Transverse colon (tissue), 4 donors: ENCODE results near the gene SEMA3C. TPM values are rescaled to one million over a fixed set of nuclear protein-coding genes. Genes with fewer than 3 reads are reported as not detected.

Experiments
- DNase-seq: peaks from one replicate; pipeline ENCODE4 v3.0.0-alpha.2; 2019
- H3K27ac ChIP-seq, 4 donors: fragments of 200-600 bp; sonication (generic); 2 replicates each; pipeline ENCODE4 v1.5.1; 2016 to 2018; ENCODE audit warnings: inconsistent platforms in 4 of 4
- H3K27me3 ChIP-seq: fragments of 200-600 bp; sonication (generic); 2 replicates; pipeline ENCODE4 v1.5.1; 2017; ENCODE audit warnings: inconsistent platforms
- H3K36me3 ChIP-seq, 4 donors: fragments of 200-600 bp; sonication (generic); 2 replicates each; pipeline ENCODE4 v1.5.1; 2017 to 2019; ENCODE audit warnings: inconsistent platforms in 4 of 4
- H3K4me1 ChIP-seq, 4 donors: fragments of 200-600 bp; sonication (generic); 2 replicates each; pipeline ENCODE4 v1.5.1; 2017 to 2020; ENCODE audit warnings: inconsistent platforms in 4 of 4
- H3K4me3 ChIP-seq, 4 donors: fragments of 200-600 bp; sonication (generic); 1 replicate in 1 of 4; 2 replicates in 3 of 4; pipeline versions ENCODE4 v1.5.1 to v1.6.1; 2017 to 2019; ENCODE audit warnings: inconsistent platforms in 4 of 4
- H3K9me3 ChIP-seq, 2 donors: fragments of 200-600 bp; sonication (generic); 2 replicates each; pipeline ENCODE4 v1.5.1; 2017 to 2019; ENCODE audit warnings: inconsistent platforms in 2 of 2
- EP300 ChIP-seq: sonication (generic); formaldehyde crosslinking; IDR thresholded peaks from one replicate; pipeline ENCODE4 v1.6.1; 2017; ENCODE audit warnings: antibody characterized with exemption, low read depth
- POLR2A ChIP-seq: fragments of 450-650 bp; IDR thresholded peaks from one replicate; pipeline ENCODE4 v1.6.1; 2016; ENCODE audit warnings: antibody characterized with exemption, mild to moderate bottlenecking, moderate library complexity
- POLR2AphosphoS5 ChIP-seq, 3 donors: sonication (generic); formaldehyde crosslinking; IDR thresholded peaks; one replicate each; pipeline ENCODE4 v1.6.1; 2016; ENCODE audit warnings: antibody characterized with exemption in 3 of 3
- WGBS, 2 donors: methylation state at CpG; one replicate each; pipeline ENCODE4 v1.1.5; 2018; ENCODE audit warnings: low coverage in 1 of 2; 5-methylcytosine and 5-hydroxymethylcytosine counted together
- in situ Hi-C, 4 donors: fragments of 200-750 bp; cut with MboI; loops; one replicate each; pipeline versions ENCODE4 v1.15.0 to v1.15.1; 2017; ENCODE audit warnings: low sequenced_read_pairs in 3 of 4, low pct_ligation_motif_present in 1 of 4, low pct_unique_long_range_greater_than_20kb in 1 of 4
- intact Hi-C: fragments of 100-400 bp; cut with DNase I; formaldehyde crosslinking; loops from one replicate; pipeline ENCODE4 v1.15.1; 2023; ENCODE audit warnings: low total_unique reads
- total RNA-seq, 4 donors: library from RNA; depleted of rRNA; stranded (reverse); fragments of >200 nt; gene quantifications; one replicate each; pipeline ENCODE4 v1.1.0, GENCODE V29; 2016
- TF ChIP-seq, protein P1 (sequence below), 5 experiments: fragments of 200-600 bp in 3 of 5; fragments of 450-650 bp in 2 of 5; sonication (generic) in 3 of 5; IDR thresholded peaks; 1 replicate in 2 of 5; 2 replicates in 3 of 5; pipeline ENCODE4 v1.5.1; 2016 to 2017; ENCODE audit warnings: antibody characterized with exemption in 5 of 5, inconsistent platforms in 3 of 5, mild to moderate bottlenecking in 2 of 5, moderate library complexity in 1 of 5

Gene SEMA3C
- total RNA-seq, 4 donors from 2014 or later = 34.0 to 83.8 (median 79.9) TPM

DNA sequence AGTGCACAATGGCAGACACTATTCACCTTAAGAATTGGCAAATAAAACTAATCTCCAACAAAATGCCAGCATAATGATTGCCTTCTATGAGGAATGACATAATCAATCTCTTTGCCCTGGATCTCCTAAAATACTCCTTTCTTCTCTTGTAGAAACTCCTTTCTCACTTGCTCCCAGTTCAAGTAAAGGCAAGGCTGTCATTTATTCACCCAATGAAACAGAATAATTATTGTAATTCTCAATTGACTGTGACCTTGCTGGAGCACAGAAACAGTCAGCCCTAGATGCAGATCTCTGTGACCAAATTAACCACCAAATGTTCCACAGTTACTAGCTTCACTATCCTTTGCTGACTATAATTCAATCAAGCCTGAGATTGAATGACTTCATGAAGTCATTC, 99.3 kb downstream of the SEMA3C start:
- TF ChIP-seq EP300 = no peak
- no peak for TF ChIP-seq POLR2AphosphoS5 (IDR thresholded peaks at IDR 0.05)
- TF ChIP-seq, protein P1, sequence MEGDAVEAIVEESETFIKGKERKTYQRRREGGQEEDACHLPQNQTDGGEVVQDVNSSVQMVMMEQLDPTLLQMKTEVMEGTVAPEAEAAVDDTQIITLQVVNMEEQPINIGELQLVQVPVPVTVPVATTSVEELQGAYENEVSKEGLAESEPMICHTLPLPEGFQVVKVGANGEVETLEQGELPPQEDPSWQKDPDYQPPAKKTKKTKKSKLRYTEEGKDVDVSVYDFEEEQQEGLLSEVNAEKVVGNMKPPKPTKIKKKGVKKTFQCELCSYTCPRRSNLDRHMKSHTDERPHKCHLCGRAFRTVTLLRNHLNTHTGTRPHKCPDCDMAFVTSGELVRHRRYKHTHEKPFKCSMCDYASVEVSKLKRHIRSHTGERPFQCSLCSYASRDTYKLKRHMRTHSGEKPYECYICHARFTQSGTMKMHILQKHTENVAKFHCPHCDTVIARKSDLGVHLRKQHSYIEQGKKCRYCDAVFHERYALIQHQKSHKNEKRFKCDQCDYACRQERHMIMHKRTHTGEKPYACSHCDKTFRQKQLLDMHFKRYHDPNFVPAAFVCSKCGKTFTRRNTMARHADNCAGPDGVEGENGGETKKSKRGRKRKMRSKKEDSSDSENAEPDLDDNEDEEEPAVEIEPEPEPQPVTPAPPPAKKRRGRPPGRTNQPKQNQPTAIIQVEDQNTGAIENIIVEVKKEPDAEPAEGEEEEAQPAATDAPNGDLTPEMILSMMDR (IDR thresholded peaks at IDR 0.05) = no peak
- no peak for TF ChIP-seq POLR2A
- intact Hi-C loops = no loop called here
- no peaks in the 10 kb centered on the region for H3K9me3 ChIP-seq
- H3K36me3 ChIP-seq = peaks cover 0 to 4% (median 0%) of the 10 kb centered on the region in 4 donors
- DNase-seq = no peak
- no peaks in the 10 kb centered on the region for H3K27me3 ChIP-seq
- H3K4me3 ChIP-seq = no peak overlapping the region
- peaks cover 0 to 16% (median 7%) of the 10 kb centered on the region in 4 donors for H3K4me1 ChIP-seq
- in situ Hi-C loops = no loop called here
- no peak overlapping the region for H3K27ac ChIP-seq

GRCh38 chr7:80818181-80818580, 100.7 kb downstream of the SEMA3C start:
- intact Hi-C loops (no loop called here), in situ Hi-C loops (no loop called here)
- Histone ChIP-seq H3K27me3 (no peaks in the 10 kb centered on the region), H3K36me3 (peaks cover 0 to 4% (median 0%) of the 10 kb centered on the region in 4 donors), H3K9me3 (no peaks in the 10 kb centered on the region), H3K27ac (no peak overlapping the region), H3K4me1 (peaks cover 0 to 9% (median 4%) of the 10 kb centered on the region in 4 donors), H3K4me3 (no peak overlapping the region)
- no peak for DNase-seq
- TF ChIP-seq POLR2AphosphoS5 (IDR thresholded peaks at IDR 0.05) = no peak
- TF ChIP-seq, protein P1 (IDR thresholded peaks at IDR 0.05) = no peak
- no peak for TF ChIP-seq POLR2A
- no peak for TF ChIP-seq EP300
- 60 to 73% methylated on average over 5 of the region's 5 CpGs for WGBS, 2 donors

- 57 to 58% methylated on average over 2 of the region's 2 CpGs for WGBS, 2 donors
- Histone ChIP-seq H3K27ac (no peak overlapping the region), H3K27me3 (no peaks in the 10 kb centered on the region), H3K36me3 (peaks cover 0 to 4% (median 0%) of the 10 kb centered on the region in 4 donors), H3K4me3 (no peak overlapping the region), H3K4me1 (no peaks in the 10 kb centered on the region), H3K9me3 (no peaks in the 10 kb centered on the region)
- intact Hi-C loops (no loop called here), in situ Hi-C loops (no loop called here)
- DNase-seq = no peak
- no peak for TF ChIP-seq POLR2A
- TF ChIP-seq, protein P1 (IDR thresholded peaks at IDR 0.05) = no peak
Observed at GRCh38 chr7:80816806-80817205, 102.0 kb downstream of the SEMA3C start.

- Histone ChIP-seq H3K4me1 (no peaks in the 10 kb centered on the region), H3K27ac (no peak overlapping the region), H3K9me3 (no peaks in the 10 kb centered on the region), H3K4me3 (no peak overlapping the region), H3K27me3 (no peaks in the 10 kb centered on the region), H3K36me3 (peaks cover 0 to 4% (median 0%) of the 10 kb centered on the region in 4 donors)
- WGBS, 2 donors = 85 to 89% methylated on average over 1 of the region's 1 CpG
- intact Hi-C loops (no loop called here), in situ Hi-C loops (no loop called here)
- DNase-seq = no peak
- TF ChIP-seq POLR2A = no peak
Observed at GRCh38 chr7:80815733-80816132, 103.1 kb downstream of the SEMA3C start.

DNA sequence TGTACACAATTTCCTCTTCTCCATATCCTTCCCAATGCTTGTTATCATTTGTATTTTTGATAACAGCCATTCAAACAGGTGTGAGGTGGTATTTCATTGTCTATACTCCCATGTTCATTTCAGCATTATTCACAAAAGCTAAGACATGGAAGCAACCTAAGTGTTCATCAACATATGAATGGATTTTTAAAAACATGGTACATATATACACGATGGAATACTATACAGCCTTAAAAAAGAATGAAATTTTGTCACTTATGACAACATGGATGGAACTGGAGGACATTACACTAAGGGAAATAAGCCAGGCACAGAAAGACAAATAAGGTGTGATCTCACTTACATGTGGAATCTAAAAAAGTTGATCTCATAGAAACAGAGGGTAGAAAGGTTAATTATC, 109.3 kb downstream of the SEMA3C start:
- Histone ChIP-seq H3K36me3 (no peaks in the 10 kb centered on the region), H3K4me3 (no peak overlapping the region), H3K4me1 (no peaks in the 10 kb centered on the region), H3K9me3 (no peaks in the 10 kb centered on the region), H3K27me3 (no peaks in the 10 kb centered on the region), H3K27ac (no peak overlapping the region)
- TF ChIP-seq POLR2AphosphoS5 (IDR thresholded peaks at IDR 0.05) = no peak
- TF ChIP-seq POLR2A = no peak
- no peak for TF ChIP-seq EP300
- TF ChIP-seq, protein P1 (IDR thresholded peaks at IDR 0.05) = no peak
- in situ Hi-C loops = no loop called here
- DNase-seq = no peak
- 76 to 85% methylated on average over 1 of the region's 1 CpG for WGBS, 2 donors
- intact Hi-C loops = no loop called here
